Neuronal stem cell (in vitro differentiated cells): ENCODE data around the gene SCNN1G.

Experiments used
- DNase-seq: peaks from one replicate; pipeline ENCODE4 v3.0.0-alpha.2; 2013; ENCODE audit warnings: low spot score
- H2AFZ ChIP-seq: one replicate; pipeline ENCODE4 v1.6.1; 2013; ENCODE audit warnings: mild to moderate bottlenecking, low read length, inconsistent platforms
- H2AK5ac ChIP-seq: 2 replicates; pipeline ENCODE4 v1.6.1; 2013; ENCODE audit warnings: low read depth, mild to moderate bottlenecking, inconsistent platforms, low read length, moderate library complexity, mixed read lengths
- H2BK120ac ChIP-seq: 2 replicates; pipeline ENCODE4 v1.6.1; 2013; ENCODE audit warnings: low read depth, mild to moderate bottlenecking, inconsistent platforms, low read length, moderate library complexity, mixed read lengths
- H2BK12ac ChIP-seq: one replicate; pipeline ENCODE4 v1.6.1; 2013; ENCODE audit warnings: low read length, inconsistent platforms
- H2BK15ac ChIP-seq: 2 replicates; pipeline ENCODE4 v1.6.1; 2013; ENCODE audit warnings: mild to moderate bottlenecking, low read length, inconsistent platforms, mixed read lengths
- H2BK5ac ChIP-seq: one replicate; pipeline ENCODE4 v1.6.1; 2013; ENCODE audit warnings: inconsistent platforms, mild to moderate bottlenecking, low read length, moderate library complexity
- H3K14ac ChIP-seq: one replicate; pipeline ENCODE4 v1.6.1; 2013; ENCODE audit warnings: low read length, inconsistent platforms
- H3K18ac ChIP-seq: 2 replicates; pipeline ENCODE4 v1.6.1; 2013; ENCODE audit warnings: low read length, inconsistent platforms
- H3K23ac ChIP-seq: 2 replicates; pipeline ENCODE4 v1.6.1; 2013; ENCODE audit warnings: low read depth, mild to moderate bottlenecking, mixed read lengths, low read length, inconsistent platforms; ENCODE audit not compliant: poor library complexity
- H3K27ac ChIP-seq: replicated peaks from 3 replicates; pipeline ENCODE4 v1.5.1; 2013; ENCODE audit warnings: low read length, inconsistent platforms
- H3K27me3 ChIP-seq, 3 experiments: 2 replicates each; pipeline ENCODE4 v1.6.1; 2013; ENCODE audit warnings: low read length in 3 of 3, mild to moderate bottlenecking in 2 of 3, inconsistent platforms in 1 of 3, low read depth in 1 of 3, mixed read lengths in 1 of 3, moderate library complexity in 1 of 3; ENCODE audit not compliant: control insufficient read depth in 3 of 3, insufficient read depth in 3 of 3
- H3K36me3 ChIP-seq, 2 donors: replicated peaks in 1 of 2; 2 replicates each; pipeline ENCODE4 v1.6.1; 2013; ENCODE audit warnings: low read length in 2 of 2; ENCODE audit not compliant: control insufficient read depth in 2 of 2, insufficient read depth in 2 of 2
- H3K4ac ChIP-seq: 2 replicates; pipeline ENCODE4 v1.6.1; 2013; ENCODE audit warnings: inconsistent platforms, mild to moderate bottlenecking, low read length, moderate library complexity
- H3K4me1 ChIP-seq, 2 donors: 1 replicate in 1 of 2; 2 replicates in 1 of 2; pipeline ENCODE4 v1.6.1; 2013; ENCODE audit warnings: low read length in 2 of 2, low read depth in 1 of 2; ENCODE audit not compliant: control insufficient read depth in 2 of 2, insufficient read depth in 1 of 2
- H3K4me2 ChIP-seq: one replicate; pipeline ENCODE4 v1.6.1; 2013; ENCODE audit warnings: mild to moderate bottlenecking, low read length, inconsistent platforms; ENCODE audit not compliant: insufficient read depth, poor library complexity, severe bottlenecking
- H3K4me3 ChIP-seq, 2 donors: 2 replicates each; pipeline ENCODE4 v1.5.1; 2013; ENCODE audit warnings: low read length in 2 of 2, mild to moderate bottlenecking in 2 of 2, inconsistent platforms in 1 of 2, moderate library complexity in 1 of 2
- H3K79me1 ChIP-seq: one replicate; pipeline ENCODE4 v1.6.1; 2013; ENCODE audit warnings: low read depth, mild to moderate bottlenecking, inconsistent platforms, low read length, moderate library complexity
- H3K9ac ChIP-seq: one replicate; pipeline ENCODE4 v1.6.1; 2013; ENCODE audit warnings: mild to moderate bottlenecking, low read depth, low read length, inconsistent platforms; ENCODE audit not compliant: poor library complexity
- H3K9me3 ChIP-seq, 2 donors: replicated peaks in 1 of 2; 2 replicates each; pipeline versions ENCODE3 to v1.6.1; 2013; ENCODE audit warnings: low read length in 2 of 2, mild to moderate bottlenecking in 2 of 2, inconsistent platforms in 1 of 2, low read depth in 1 of 2, mixed read lengths in 1 of 2, moderate library complexity in 1 of 2; ENCODE audit not compliant: control insufficient read depth in 2 of 2, insufficient read depth in 1 of 2
- H4K8ac ChIP-seq: one replicate; pipeline ENCODE4 v1.6.1; 2013; ENCODE audit warnings: low read depth, mild to moderate bottlenecking, inconsistent platforms, low read length, moderate library complexity
- H4K91ac ChIP-seq: one replicate; pipeline ENCODE4 v1.6.1; 2013; ENCODE audit warnings: low read length, low read depth, mild to moderate bottlenecking, inconsistent platforms; ENCODE audit not compliant: poor library complexity
- WGBS, 2 donors: extraction: QIAGEN DNeasy Blood & Tissue Kit; methylation state at CpG; one replicate each; pipeline ENCODE4 v1.1.7; 2013; ENCODE audit warnings: missing lambda C conversion rate in 2 of 2, mixed read lengths in 1 of 2; ENCODE audit not compliant: insufficient read length in 2 of 2, insufficient replicate concordance in 1 of 2; ENCODE audit errors: extremely low coverage in 2 of 2; 5-methylcytosine and 5-hydroxymethylcytosine counted together

Gene SCNN1G

GRCh38 chr16:23152386-23153178 lies 30.0 kb upstream of the SCNN1G start:
- Histone ChIP-seq H3K27ac (no peak overlapping the region), H3K27me3 (peaks cover 0 to 17% (median 0%) of the 10 kb centered on the region in 3 experiments), H3K23ac (no peak overlapping the region), H3K79me1 (peaks cover 7% of the 10 kb centered on the region), H3K9me3 (no peaks in the 10 kb centered on the region), H3K4ac (no peak overlapping the region), H4K8ac (no peak overlapping the region), H2BK15ac (no peak overlapping the region), H4K91ac (no peak overlapping the region), H2AK5ac (no peak overlapping the region), H3K9ac (no peak overlapping the region), H2BK5ac (no peak overlapping the region), H2BK12ac (no peak overlapping the region), H2BK120ac (no peak overlapping the region), H3K14ac (no peak overlapping the region), H3K4me1 (peaks cover 2 to 3% of the 10 kb centered on the region in 2 donors), H3K4me2 (no peak overlapping the region), H3K18ac (no peak overlapping the region), H2AFZ (no peak overlapping the region), H3K4me3 (no peak overlapping the region), H3K36me3 (no peaks in the 10 kb centered on the region)
- WGBS, 2 donors, result no CpG with 5 or more reads among the region's 12 CpGs
- no peak for DNase-seq

- peaks cover 0 to 15% (median 0%) of the 10 kb centered on the region in 3 experiments for H3K27me3 ChIP-seq
- H3K14ac ChIP-seq, result no peak overlapping the region
- H3K18ac ChIP-seq, result no peak overlapping the region
- no peaks in the 10 kb centered on the region for H3K79me1 ChIP-seq
- peaks cover 0 to 5% of the 10 kb centered on the region in 2 donors for H3K9me3 ChIP-seq
- H2BK12ac ChIP-seq, result no peak overlapping the region
- H3K4me2 ChIP-seq, result no peak overlapping the region
- H3K4ac ChIP-seq, result no peak overlapping the region
- no peaks in the 10 kb centered on the region for H3K36me3 ChIP-seq
- H3K4me1 ChIP-seq, result no peaks in the 10 kb centered on the region
- WGBS, 2 donors, result no CpG with 5 or more reads among the region's 7 CpGs
- no peak overlapping the region for H4K91ac ChIP-seq
- no peak overlapping the region for H2BK15ac ChIP-seq
- H3K27ac ChIP-seq, result no peak overlapping the region
- H2BK5ac ChIP-seq, result no peak overlapping the region
- H2BK120ac ChIP-seq, result no peak overlapping the region
- H2AK5ac ChIP-seq, result no peak overlapping the region
- H4K8ac ChIP-seq, result no peak overlapping the region
- no peak overlapping the region for H3K4me3 ChIP-seq
- peak overlapping the region; percentile 34 for H2AFZ ChIP-seq
- H3K23ac ChIP-seq, result no peak overlapping the region
- H3K9ac ChIP-seq, result no peak overlapping the region
- DNase-seq, result no peak
Measured at GRCh38 chr16:23155445-23156049, 27.0 kb upstream of the SCNN1G start.

- H2BK15ac ChIP-seq, result no peak overlapping the region
- no peak overlapping the region for H2BK12ac ChIP-seq
- no peak overlapping the region for H2AK5ac ChIP-seq
Measured at GRCh38 chr16:23156110-23156509, 26.4 kb upstream of the SCNN1G start.

DNA sequence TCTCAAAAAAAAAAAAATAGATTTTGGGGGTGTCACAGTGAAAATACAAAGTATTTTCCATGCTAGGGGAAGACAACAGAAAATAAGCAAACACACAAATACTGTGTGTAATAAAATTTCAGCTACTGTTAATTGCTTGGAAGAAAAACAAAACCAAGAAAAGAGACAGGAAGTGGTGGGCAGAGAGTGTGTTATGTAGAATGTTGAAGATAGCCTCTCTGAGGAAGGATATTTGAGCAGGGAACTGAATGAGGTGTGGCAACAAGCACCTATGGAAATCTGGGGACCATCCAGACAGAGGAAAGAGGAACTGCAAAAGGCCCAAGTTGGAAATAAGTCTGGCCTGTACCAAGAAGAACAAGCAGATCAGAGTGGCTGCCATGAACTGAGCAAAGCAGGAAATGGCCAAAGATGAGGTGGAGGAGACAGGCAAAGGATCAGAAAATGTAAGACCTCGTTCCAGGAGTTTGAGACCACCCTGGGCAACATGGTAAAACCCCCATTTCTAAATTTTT lies 25.5 kb upstream of the SCNN1G start:
- no peak overlapping the region for H4K8ac ChIP-seq
- H3K79me1 ChIP-seq, result no peaks in the 10 kb centered on the region
- H3K36me3 ChIP-seq, result no peaks in the 10 kb centered on the region
- peaks cover 0 to 5% of the 10 kb centered on the region in 2 donors for H3K9me3 ChIP-seq
- H3K27me3 ChIP-seq, result peaks cover 0 to 11% (median 0%) of the 10 kb centered on the region in 3 experiments
- no peak overlapping the region for H3K4me2 ChIP-seq
- H2BK120ac ChIP-seq, result no peak overlapping the region
- no peak overlapping the region for H3K9ac ChIP-seq
- no peak overlapping the region for H3K18ac ChIP-seq
- H3K27ac ChIP-seq, result no peak overlapping the region
- H3K14ac ChIP-seq, result no peak overlapping the region
- no peak overlapping the region for H3K4ac ChIP-seq
- H4K91ac ChIP-seq, result no peak overlapping the region
- no CpG with 5 or more reads among the region's 1 CpG for WGBS, 2 donors
- H2AK5ac ChIP-seq, result no peak overlapping the region
- H3K23ac ChIP-seq, result no peak overlapping the region
- H2BK12ac ChIP-seq, result no peak overlapping the region
- H2BK15ac ChIP-seq, result no peak overlapping the region
- no peak overlapping the region for H2BK5ac ChIP-seq
- H2AFZ ChIP-seq, result no peak overlapping the region
- H3K4me3 ChIP-seq, result no peak overlapping the region
- DNase-seq, result no peak
- H3K4me1 ChIP-seq, result no peaks in the 10 kb centered on the region

More at GRCh38 chr16:23156110-23156509, 26.4 kb upstream of the SCNN1G start:
- H4K91ac ChIP-seq, result no peak overlapping the region
- no CpG with 5 or more reads among the region's 3 CpGs for WGBS, 2 donors
- H3K79me1 ChIP-seq, result no peaks in the 10 kb centered on the region
- no peak overlapping the region for H3K4ac ChIP-seq
- H3K4me2 ChIP-seq, result no peak overlapping the region
- no peak overlapping the region for H3K14ac ChIP-seq
- H3K4me3 ChIP-seq, result no peak overlapping the region
- no peak overlapping the region for H3K23ac ChIP-seq
- no peak overlapping the region for H2AFZ ChIP-seq
- H3K4me1 ChIP-seq, result no peaks in the 10 kb centered on the region
- DNase-seq, result no peak
- H3K27me3 ChIP-seq, result peaks cover 0 to 11% (median 0%) of the 10 kb centered on the region in 3 experiments
- no peak overlapping the region for H3K27ac ChIP-seq
- no peaks in the 10 kb centered on the region for H3K36me3 ChIP-seq
- no peak overlapping the region for H3K18ac ChIP-seq
- H2BK5ac ChIP-seq, result no peak overlapping the region
- H2BK120ac ChIP-seq, result no peak overlapping the region
- peaks cover 0 to 5% of the 10 kb centered on the region in 2 donors for H3K9me3 ChIP-seq
- no peak overlapping the region for H4K8ac ChIP-seq
- H3K9ac ChIP-seq, result no peak overlapping the region
